OCI-LY1 (cell line): ENCODE data around the gene TMEM222.

Experiments
- CTCF ChIP-seq: fragments of 200-600 bp; sonication (generic), shearing (Covaris generic); IDR thresholded peaks from 2 replicates; pipeline ENCODE4 v1.5.1; 2017; ENCODE audit warnings: mild to moderate bottlenecking, antibody characterized with exemption, low read length, moderate library complexity, mixed read lengths
- EZH2 ChIP-seq: fragments of 200-600 bp; sonication (generic), shearing (Covaris generic); IDR thresholded peaks from 2 replicates; pipeline ENCODE4 v1.8.0; 2017; ENCODE audit warnings: borderline replicate concordance, mixed run types, mild to moderate bottlenecking, antibody characterized with exemption, low read length, moderate library complexity, mixed read lengths

GRCh38 chr1:27338751-27339150 is 16.8 kb downstream of the TMEM222 start:
- no peak for TF ChIP-seq EZH2
- no peak for TF ChIP-seq CTCF
